Middle frontal gyrus (tissue), 1 donor: ENCODE measurements around the gene ERC2.

Source experiments
- DNase-seq: peaks from one replicate; pipeline ENCODE4 v3.0.0-alpha.2; 2015; ENCODE audit warnings: low spot score; ENCODE audit errors: extremely low spot score

The ERC2 gene

GRCh38 chr3:55765398-55765797 lies 702.9 kb downstream of the ERC2 start:
- DNase-seq, result no peak

GRCh38 chr3:55756976-55757375 lies 711.3 kb downstream of the ERC2 start:
- DNase-seq, result no peak

GRCh38 chr3:55755516-55756205 lies 712.6 kb downstream of the ERC2 start:
- DNase-seq, result no peak

GRCh38 chr3:55752911-55753310 lies 715.4 kb downstream of the ERC2 start:
- DNase-seq, result no peak

GRCh38 chr3:55751730-55752129 lies 716.5 kb downstream of the ERC2 start:
- DNase-seq, result no peak

GRCh38 chr3:55750525-55750924 lies 717.7 kb downstream of the ERC2 start:
- DNase-seq, result no peak

GRCh38 chr3:55749036-55749435 lies 719.2 kb downstream of the ERC2 start:
- no peak for DNase-seq

GRCh38 chr3:55746808-55747413 lies 721.4 kb downstream of the ERC2 start:
- no peak for DNase-seq

- DNase-seq, result no peak
Measured at GRCh38 chr3:55742832-55743136, 725.5 kb downstream of the ERC2 start.

- DNase-seq, result no peak
Measured at GRCh38 chr3:55742022-55742831, 726.0 kb downstream of the ERC2 start.

- DNase-seq, result no peak
Measured at GRCh38 chr3:55737186-55737585, 731.1 kb downstream of the ERC2 start.

- DNase-seq, result no peak
Measured at GRCh38 chr3:55735976-55736375, 732.3 kb downstream of the ERC2 start.

- no peak for DNase-seq
Measured at GRCh38 chr3:55731741-55732140, 736.5 kb downstream of the ERC2 start.

- DNase-seq, result no peak
Measured at GRCh38 chr3:55729546-55729945, 738.7 kb downstream of the ERC2 start.

GRCh38 chr3:55728461-55729100 lies 739.7 kb downstream of the ERC2 start:
- DNase-seq, result no peak

GRCh38 chr3:55726501-55726775 lies 741.8 kb downstream of the ERC2 start:
- DNase-seq, result no peak

- DNase-seq, result no peak
Measured at GRCh38 chr3:55725681-55726500, 742.4 kb downstream of the ERC2 start.

- no peak for DNase-seq
Measured at GRCh38 chr3:55724821-55725220, 743.4 kb downstream of the ERC2 start.

- no peak for DNase-seq
Measured at GRCh38 chr3:55724407-55724784, 743.9 kb downstream of the ERC2 start.

- DNase-seq, result no peak
Measured at GRCh38 chr3:55723653-55724406, 744.4 kb downstream of the ERC2 start.
